ENCODE measurements around the gene WDFY2. TPM values are rescaled to one million over a fixed set of nuclear protein-coding genes. Genes with fewer than 3 reads are reported as not detected.
A peak's percentile ranks its signal among the peaks of the same experiment; 100 is the strongest.

Gene WDFY2
- total and polyA plus RNA-seq, 2 of the 13 experiments (the other 11 are each of a cell fraction or from before 2014, with no cell fraction given), result 22.6 to 27.0 TPM

- TF ChIP-seq ARNTL (CRISPR knock-in tag; IDR thresholded peaks at IDR 0.05) (no peak), ZNF782 (CRISPR knock-in tag; IDR thresholded peaks at IDR 0.05; ENCODE audit: borderline replicate concordance) (0 out of 2 replicates have a peak, but pooled peaks have one; percentile 35), SOX13 (IDR thresholded peaks at IDR 0.05) (no peak), SOX13 (CRISPR knock-in tag; conservative IDR thresholded peaks at IDR 0.05 in 1 of 2, IDR thresholded peaks at IDR 0.05 in 1 of 2) (peak in 1 of 2 experiments; percentile 4; a peak in 1 of 4 replicates), ARID3A (IDR thresholded peaks at IDR 0.05; ENCODE audit: low read depth, low read length) (no peak), PRDM15 (CRISPR knock-in tag; IDR thresholded peaks at IDR 0.05) (no peak), MXI1 (IDR thresholded peaks at IDR 0.05; ENCODE audit: borderline replicate concordance, low read depth, low read length) (peak; percentile 34; the same call in 1 of the 3 replicates), ZBTB4 (CRISPR knock-in tag; IDR thresholded peaks at IDR 0.05; ENCODE audit: borderline replicate concordance) (0 out of 2 replicates have a peak, but pooled peaks have one; percentile 41), TSC22D2 (CRISPR knock-in tag; IDR thresholded peaks at IDR 0.05; ENCODE audit: borderline replicate concordance) (peak; percentile 73; the same call in 1 of the 2 replicates), GATAD2A (CRISPR knock-in tag; IDR thresholded peaks at IDR 0.05) (peak; percentile 35), NONO (IDR thresholded peaks at IDR 0.05) (no peak), NONO (CRISPR knock-in tag; conservative IDR thresholded peaks at IDR 0.05) (no peak), ZKSCAN5 (CRISPR knock-in tag; IDR thresholded peaks at IDR 0.05) (0 out of 2 replicates have a peak, but pooled peaks have one; percentile 24), TIGD3 (CRISPR knock-in tag; IDR thresholded peaks at IDR 0.05; ENCODE audit: borderline replicate concordance) (no peak), POGZ (CRISPR knock-in tag; IDR thresholded peaks at IDR 0.05) (0 out of 2 replicates have a peak, but pooled peaks have one; percentile 26), SMC3 (IDR thresholded peaks at IDR 0.05; ENCODE audit: low read length) (peak; percentile 70)
Measured at GRCh38 chr13:51814825-51815650, 230.8 kb downstream of the WDFY2 start (continued).

All from HepG2 (cell line).